T-cell (primary cell): ENCODE measurements around the gene KCNK5. TPM values are rescaled to one million over a fixed set of nuclear protein-coding genes. Genes with fewer than 3 reads are reported as not detected.

Source experiments
- ATAC-seq, 4 experiments: fragments of 200-7000 bp in 3 of 4; fragments of 150-1000 bp in 1 of 4; cut with Tn5 transposase; replicated peaks in 1 of 4; 1 replicate in 3 of 4; 2 replicates in 1 of 4; pipeline ENCODE4 v1.10.0; 2021; ENCODE audit warnings: moderate library complexity in 3 of 4, mild to moderate bottlenecking in 2 of 4, moderate number of reproducible peaks in 1 of 4
- CTCF ChIA-PET, 2 donors: fragments of 300-600 bp; sonication (Branson Sonifier 250); formaldehyde crosslinking; loops; one replicate each; lab custom pipeline; 2022; ENCODE audit warnings: antibody characterized with exemption in 2 of 2; lab: Charles Lee
- POLR2A ChIA-PET, 2 donors: fragments of 300-600 bp; sonication (Branson Sonifier 250); formaldehyde crosslinking; loops; one replicate each; lab custom pipeline; 2022; ENCODE audit warnings: antibody characterized with exemption in 2 of 2; lab: Charles Lee
- DNase-seq, 35 experiments: peaks; one replicate each; pipeline versions ENCODE4 v3.0.0 to v3.0.0-alpha.2; 2013 to 2023
- H3K27ac ChIP-seq: one replicate; pipeline ENCODE4 v1.5.1; 2013; ENCODE audit warnings: low read length
- H3K27me3 ChIP-seq, 2 experiments: replicated peaks in 1 of 2; 1 replicate in 1 of 2; 2 replicates in 1 of 2; pipeline versions ENCODE4 v1.6.1 to v1.7.0; 2013; ENCODE audit warnings: low read length in 1 of 2, mixed read lengths in 1 of 2; ENCODE audit not compliant: control insufficient read depth in 2 of 2, insufficient read depth in 2 of 2; ENCODE audit errors: extremely low read depth in 1 of 2
- H3K36me3 ChIP-seq, 2 donors: 1 replicate in 1 of 2; 2 replicates in 1 of 2; pipeline versions ENCODE4 v1.6.1 to v1.7.0; 2013; ENCODE audit warnings: low read length in 1 of 2; ENCODE audit not compliant: control insufficient read depth in 2 of 2, insufficient read depth in 1 of 2; ENCODE audit errors: extremely low read depth in 1 of 2
- H3K4me1 ChIP-seq, 2 experiments: 1 replicate in 1 of 2; 2 replicates in 1 of 2; pipeline versions ENCODE4 v1.6.1 to v1.7.0; 2013; ENCODE audit warnings: low read length in 2 of 2, mixed read lengths in 1 of 2; ENCODE audit not compliant: insufficient read depth in 2 of 2, control insufficient read depth in 1 of 2; ENCODE audit errors: extremely low read depth in 1 of 2
- H3K4me3 ChIP-seq, 2 donors: 1 replicate in 1 of 2; 2 replicates in 1 of 2; pipeline versions ENCODE4 v1.5.1 to v1.7.0; 2013; ENCODE audit warnings: mild to moderate bottlenecking in 2 of 2, low read length in 1 of 2, moderate library complexity in 1 of 2; ENCODE audit not compliant: control insufficient read depth in 1 of 2; ENCODE audit errors: extremely low read depth in 1 of 2
- H3K9me3 ChIP-seq: 2 replicates; pipeline ENCODE4 v1.7.0; 2013
- H3K27ac Mint-ChIP-seq, 2 donors: one replicate each; pipeline ENCODE4 v1.8.0; 2020 to 2021; ENCODE audit warnings: mild to moderate bottlenecking in 2 of 2, mixed read lengths in 2 of 2
- H3K27me3 Mint-ChIP-seq, 2 donors: one replicate each; pipeline ENCODE4 v1.8.0; 2021 to 2022; ENCODE audit warnings: mixed read lengths in 2 of 2
- H3K36me3 Mint-ChIP-seq: one replicate; pipeline ENCODE4 v1.8.0; 2021; ENCODE audit warnings: mixed read lengths
- H3K4me1 Mint-ChIP-seq, 3 donors: one replicate each; pipeline ENCODE4 v1.8.0; 2020 to 2022; ENCODE audit warnings: mixed read lengths in 3 of 3, mild to moderate bottlenecking in 1 of 3
- H3K4me3 Mint-ChIP-seq, 3 donors: one replicate each; pipeline ENCODE4 v1.8.0; 2020 to 2022; ENCODE audit warnings: mild to moderate bottlenecking in 3 of 3, mixed read lengths in 3 of 3, moderate library complexity in 3 of 3
- H3K9me3 Mint-ChIP-seq, 3 donors: one replicate each; pipeline ENCODE4 v1.8.0; 2020 to 2022; ENCODE audit warnings: mixed read lengths in 3 of 3
- WGBS: methylation state at CpG from one replicate; pipeline ENCODE4 v1.1.5; 2013; ENCODE audit warnings: missing lambda C conversion rate; ENCODE audit not compliant: insufficient coverage; 5-methylcytosine and 5-hydroxymethylcytosine counted together
- total RNA-seq, 35 experiments: library from RNA in 6 of 35; stranded (reverse) in 6 of 35; fragments of 120-200 nt in 1 of 35; gene quantifications; one replicate each; pipeline versions ENCODE4 v1.2.1 to v1.2.4 and lab custom pipeline; 2013 to 2026

The KCNK5 gene
- total RNA-seq, 5 donors from 2014 or later (not counting 1 experiment from before 2014, with no cell fraction given) = 0.60 to 1.1 (median 0.93) TPM

DNA sequence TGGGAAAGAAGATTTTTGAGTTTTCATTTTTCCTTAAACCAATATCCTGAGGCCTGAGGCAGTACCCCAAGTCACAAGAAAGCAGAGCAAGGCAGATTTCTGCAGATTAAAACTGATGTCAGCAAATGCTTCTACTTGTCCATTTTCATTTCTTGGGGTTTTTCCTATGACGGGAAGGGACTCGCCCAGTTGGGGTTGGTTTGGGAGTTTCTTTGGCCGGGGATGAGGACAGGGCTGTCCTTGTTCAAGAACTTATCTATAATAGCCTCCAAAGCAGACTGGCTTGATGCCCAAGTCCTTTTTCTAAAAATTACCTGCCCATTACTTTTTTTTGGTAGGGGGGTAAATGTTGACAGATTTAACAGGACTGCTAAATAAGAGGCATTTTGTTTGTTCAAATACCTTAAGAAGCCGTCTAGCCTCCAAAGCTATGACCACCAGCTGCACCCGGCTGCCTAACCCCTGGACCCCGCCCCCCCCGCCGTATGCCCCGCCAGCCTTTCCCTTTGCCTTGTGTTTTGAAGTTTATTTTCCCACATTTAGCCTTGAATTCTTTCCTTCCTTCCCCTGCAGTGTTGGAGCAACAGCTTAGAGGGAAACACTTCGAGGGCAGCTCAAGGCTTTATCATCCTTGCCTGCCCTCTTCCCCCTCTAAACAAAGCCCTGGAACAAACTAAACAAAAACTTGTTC, 2.5 kb downstream of the KCNK5 start:
- Histone ChIP-seq H3K4me3 (no peak overlapping the region), H3K36me3 (no peaks in the 10 kb centered on the region), H3K4me1 (peaks cover 25 to 44% of the 10 kb centered on the region in 2 experiments), H3K9me3 (no peaks in the 10 kb centered on the region), H3K27me3 (peaks cover 0 to 25% of the 10 kb centered on the region in 2 experiments), H3K27ac (peak overlapping the region; percentile 25)
- Mint-ChIP-seq H3K27me3 (peaks cover 0 to 11% of the 10 kb centered on the region in 2 donors), H3K4me3 (peak overlapping the region in 1 of 3 donors; percentile 81), H3K4me1 (peaks cover 46 to 62% (median 60%) of the 10 kb centered on the region in 3 donors), H3K36me3 (no peaks in the 10 kb centered on the region), H3K9me3 (no peaks in the 10 kb centered on the region), H3K27ac (peak overlapping the region; percentile 45 to 78)
- ATAC-seq (no peak), DNase-seq (peak in 1 of 35 experiments; percentile 20)
- CTCF ChIA-PET = interaction anchor here in 1 of 2 donors (0.6 kb wide), 1 partner anchor 528 kb away, joined by 3 read pairs; no protein-coding TSS in a partner anchor
- WGBS = 67% methylated on average over 1 of the region's 10 CpGs
- POLR2A ChIA-PET = no interaction called here

DNA sequence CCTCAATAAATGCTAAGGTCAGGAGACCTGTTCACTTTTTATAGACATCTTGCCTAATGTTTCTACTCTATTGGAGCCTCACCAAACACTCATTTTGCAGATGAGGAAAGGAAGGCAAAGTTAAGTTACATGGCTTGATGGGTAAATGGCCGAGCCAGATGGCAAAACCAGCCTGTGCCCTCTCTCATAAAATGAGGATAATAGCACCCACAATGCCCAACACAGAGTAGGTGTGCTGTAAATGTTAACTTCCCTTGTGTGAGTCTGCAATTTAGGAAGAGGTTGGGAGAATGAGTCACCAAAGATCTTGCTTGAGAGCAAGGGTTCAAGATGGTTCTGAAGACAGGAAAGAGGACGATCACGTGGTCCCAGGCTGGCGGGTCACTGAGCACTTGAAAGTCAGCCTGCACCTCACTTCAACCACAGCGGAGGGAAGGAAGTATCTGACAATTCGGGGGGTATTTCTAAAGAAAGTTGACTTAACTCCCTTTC, 3.3 kb downstream of the KCNK5 start:
- POLR2A ChIA-PET = no interaction called here
- Mint-ChIP-seq H3K36me3 (no peaks in the 10 kb centered on the region), H3K9me3 (no peaks in the 10 kb centered on the region), H3K27me3 (peaks cover 0 to 11% of the 10 kb centered on the region in 2 donors), H3K27ac (peak overlapping the region; percentile 18 to 78), H3K4me1 (peaks cover 46 to 64% (median 60%) of the 10 kb centered on the region in 3 donors), H3K4me3 (peak overlapping the region in 2 of 3 donors; percentile 1 to 81)
- H3K36me3 ChIP-seq = no peaks in the 10 kb centered on the region
- peak overlapping the region; percentile 25 for H3K27ac ChIP-seq
- H3K27me3 ChIP-seq = peaks cover 0 to 22% of the 10 kb centered on the region in 2 experiments
- H3K4me3 ChIP-seq = no peak overlapping the region
- CTCF ChIA-PET = no interaction called here
- H3K9me3 ChIP-seq = no peaks in the 10 kb centered on the region
- no CpG with 5 or more reads among the region's 6 CpGs for WGBS
- peaks cover 25 to 44% of the 10 kb centered on the region in 2 experiments for H3K4me1 ChIP-seq
- peak in 3 of 4 experiments; percentile 34 to 64 (median 56) for ATAC-seq
- DNase-seq = peak in 28 of 35 experiments; percentile 5 to 58 (median 16)

DNA sequence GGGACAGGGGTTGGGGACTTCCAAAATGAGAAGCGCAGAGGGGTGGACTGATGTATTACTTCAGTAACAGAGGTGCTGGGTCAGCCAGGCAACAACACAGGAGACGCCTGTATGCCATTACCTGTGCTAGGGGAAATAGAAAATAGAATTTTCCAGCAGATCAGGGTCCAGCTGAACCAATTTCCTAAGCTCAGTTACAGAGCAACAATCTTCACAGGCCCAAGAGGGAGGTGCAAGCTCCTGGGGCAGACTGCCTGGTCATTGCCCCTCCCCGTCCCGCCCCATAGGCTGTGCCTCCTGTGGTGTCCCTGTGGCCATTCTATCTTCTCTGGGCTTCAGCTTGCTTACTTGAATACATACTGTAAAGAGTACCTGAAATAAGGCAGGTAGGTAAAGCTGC, 3.7 kb downstream of the KCNK5 start:
- peaks cover 46 to 64% (median 60%) of the 10 kb centered on the region in 3 donors for H3K4me1 Mint-ChIP-seq
- ChIA-PET CTCF (no interaction called here), POLR2A (no interaction called here)
- no peak for ATAC-seq
- peak overlapping the region; percentile 18 to 78 for H3K27ac Mint-ChIP-seq
- H3K9me3 Mint-ChIP-seq = no peaks in the 10 kb centered on the region
- peak overlapping the region; percentile 25 for H3K27ac ChIP-seq
- WGBS = 60% methylated on average over 1 of the region's 4 CpGs
- peaks cover 0 to 22% of the 10 kb centered on the region in 2 experiments for H3K27me3 ChIP-seq
- H3K4me1 ChIP-seq = peaks cover 25 to 44% of the 10 kb centered on the region in 2 experiments
- no peaks in the 10 kb centered on the region for H3K9me3 ChIP-seq
- no peak overlapping the region for H3K4me3 ChIP-seq
- H3K36me3 Mint-ChIP-seq = no peaks in the 10 kb centered on the region
- DNase-seq = no peak
- H3K27me3 Mint-ChIP-seq = peaks cover 0 to 11% of the 10 kb centered on the region in 2 donors
- H3K36me3 ChIP-seq = no peaks in the 10 kb centered on the region
- H3K4me3 Mint-ChIP-seq = no peak overlapping the region

DNA sequence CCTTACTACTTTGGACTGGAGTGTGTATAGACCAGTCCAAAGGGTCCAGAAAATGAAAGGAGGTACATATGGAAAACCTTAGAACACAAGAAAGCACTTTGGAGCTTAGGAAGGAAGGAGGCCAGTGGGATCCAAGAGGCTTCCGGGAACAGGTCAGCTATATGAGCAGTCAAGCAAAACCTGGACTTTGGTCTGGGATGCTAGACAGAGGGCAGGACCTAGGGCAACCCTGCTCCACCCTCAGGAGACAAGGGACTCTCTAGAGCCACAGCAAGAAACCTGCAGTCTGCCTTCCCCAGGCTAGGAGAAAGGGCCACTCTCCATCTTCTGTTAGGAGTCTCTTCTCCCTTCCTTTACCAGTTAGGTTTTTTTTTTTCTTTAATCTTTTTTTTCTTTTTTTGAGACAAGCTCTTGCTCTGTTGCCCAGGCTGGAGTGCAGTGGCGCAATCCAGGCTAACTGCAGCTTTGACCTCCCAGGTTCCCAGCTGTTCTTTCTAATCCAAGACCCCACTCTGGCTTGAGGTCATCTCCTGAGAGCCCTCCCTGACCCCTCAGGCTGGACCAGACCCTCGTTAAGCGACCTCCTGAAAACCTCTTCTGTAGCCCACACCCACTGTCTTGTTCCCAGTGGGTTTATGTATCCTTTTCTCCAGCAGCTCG, 4.6 kb downstream of the KCNK5 start:
- WGBS = 100% methylated on average over 4 of the region's 5 CpGs

DNA sequence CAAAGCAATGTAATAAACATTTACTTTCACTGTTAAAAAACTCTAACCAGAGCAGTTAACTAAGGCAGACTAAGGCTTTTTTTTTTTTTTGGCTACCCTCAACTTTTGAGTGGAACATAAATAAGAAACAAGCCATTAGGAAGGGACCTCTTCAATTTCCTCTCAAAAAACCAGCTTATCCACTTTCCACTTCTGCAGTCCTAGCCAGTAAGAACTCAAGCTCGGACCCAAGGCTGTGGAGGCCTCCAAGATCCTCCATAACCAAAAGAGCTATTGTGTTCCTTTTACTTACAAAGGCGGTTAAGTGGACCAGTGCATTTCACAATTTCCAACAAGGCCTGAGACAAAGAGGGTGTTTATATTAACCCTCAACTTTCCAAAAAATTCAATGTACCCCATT, 5.3 kb downstream of the KCNK5 start:
- H3K9me3 ChIP-seq = no peaks in the 10 kb centered on the region
- Mint-ChIP-seq H3K4me3 (no peak overlapping the region), H3K9me3 (no peaks in the 10 kb centered on the region), H3K36me3 (no peaks in the 10 kb centered on the region), H3K27ac (no peak overlapping the region), H3K4me1 (peaks cover 40 to 59% (median 59%) of the 10 kb centered on the region in 3 donors), H3K27me3 (peaks cover 0 to 9% of the 10 kb centered on the region in 2 donors)
- no peak for DNase-seq
- H3K27me3 ChIP-seq = peaks cover 0 to 20% of the 10 kb centered on the region in 2 experiments
- H3K27ac ChIP-seq = no peak overlapping the region
- ChIA-PET CTCF (no interaction called here), POLR2A (no interaction called here)
- H3K4me1 ChIP-seq = peaks cover 25 to 46% of the 10 kb centered on the region in 2 experiments
- H3K4me3 ChIP-seq = no peak overlapping the region
- WGBS = 75% methylated on average over 1 of the region's 2 CpGs
- no peaks in the 10 kb centered on the region for H3K36me3 ChIP-seq
- no peak for ATAC-seq

More for the DNA sequence above, 4.6 kb downstream of the KCNK5 start:
- peaks cover 0 to 9% of the 10 kb centered on the region in 2 donors for H3K27me3 Mint-ChIP-seq
- no peaks in the 10 kb centered on the region for H3K9me3 Mint-ChIP-seq
- H3K4me1 ChIP-seq = peaks cover 25 to 42% of the 10 kb centered on the region in 2 experiments
- no peaks in the 10 kb centered on the region for H3K9me3 ChIP-seq
- peaks cover 0 to 22% of the 10 kb centered on the region in 2 experiments for H3K27me3 ChIP-seq
- H3K36me3 ChIP-seq = no peaks in the 10 kb centered on the region
- DNase-seq (no peak), ATAC-seq (no peak)
- no peak overlapping the region for H3K27ac ChIP-seq
- CTCF ChIA-PET = no interaction called here
- H3K4me3 ChIP-seq = no peak overlapping the region
- POLR2A ChIA-PET = no interaction called here
- H3K4me3 Mint-ChIP-seq = no peak overlapping the region
- peaks cover 42 to 59% (median 58%) of the 10 kb centered on the region in 3 donors for H3K4me1 Mint-ChIP-seq
- no peak overlapping the region for H3K27ac Mint-ChIP-seq
- H3K36me3 Mint-ChIP-seq = no peaks in the 10 kb centered on the region

DNA sequence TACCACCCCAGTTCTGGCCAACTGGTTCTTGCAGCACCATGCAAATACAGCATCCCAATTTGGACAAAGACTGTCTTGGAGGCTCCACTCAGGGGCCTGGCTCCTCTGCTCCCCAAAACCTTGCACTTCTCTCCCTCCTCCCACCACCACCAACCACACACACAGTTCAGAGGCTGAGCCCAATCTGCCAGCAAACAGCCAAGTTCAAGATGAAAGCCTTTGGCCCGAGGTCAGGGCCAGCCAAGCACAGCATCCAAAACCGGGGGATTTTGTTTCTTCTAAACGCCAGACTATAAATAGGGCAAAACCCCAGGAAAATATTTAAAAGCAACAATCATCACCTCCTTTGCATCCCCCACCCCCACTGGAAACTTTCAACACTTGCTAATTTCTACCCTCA, 5.7 kb downstream of the KCNK5 start:
- no peak overlapping the region for H3K27ac ChIP-seq
- ATAC-seq (no peak), DNase-seq (no peak)
- no peak overlapping the region for H3K4me3 ChIP-seq
- H3K9me3 Mint-ChIP-seq = no peaks in the 10 kb centered on the region
- H3K36me3 ChIP-seq = no peaks in the 10 kb centered on the region
- H3K27me3 ChIP-seq = peaks cover 0 to 15% of the 10 kb centered on the region in 2 experiments
- H3K27me3 Mint-ChIP-seq = peaks cover 0 to 9% of the 10 kb centered on the region in 2 donors
- no peaks in the 10 kb centered on the region for H3K36me3 Mint-ChIP-seq
- no peaks in the 10 kb centered on the region for H3K9me3 ChIP-seq
- H3K4me1 ChIP-seq = peaks cover 20 to 44% of the 10 kb centered on the region in 2 experiments
- no peak overlapping the region for H3K27ac Mint-ChIP-seq
- WGBS = 17% methylated on average over 3 of the region's 3 CpGs
- ChIA-PET CTCF (no interaction called here), POLR2A (no interaction called here)
- H3K4me1 Mint-ChIP-seq = peaks cover 35 to 59% (median 55%) of the 10 kb centered on the region in 3 donors
- no peak overlapping the region for H3K4me3 Mint-ChIP-seq
